MM.1S (cell line): ENCODE measurements around the gene SLIT3.

Experiments
- DNase-seq: peaks from one replicate; pipeline ENCODE4 v3.0.0-alpha.2; 2015
- H2AFZ ChIP-seq: fragments of 300-600 bp; sonication (generic); 2 replicates; pipeline ENCODE4 v1.6.0; 2016; ENCODE audit warnings: antibody characterized with exemption, low read length
- H3F3A ChIP-seq: fragments of 300-600 bp; sonication (generic); 2 replicates; pipeline ENCODE4 v1.6.1; 2016; ENCODE audit warnings: mild to moderate bottlenecking, antibody characterized with exemption, low read length, moderate library complexity, mixed read lengths; ENCODE audit not compliant: insufficient read depth
- H3K27ac ChIP-seq: fragments of 300-600 bp; sonication (generic); 2 replicates; pipeline ENCODE4 v1.5.1; 2016; ENCODE audit warnings: mild to moderate bottlenecking, low read length
- H3K27me3 ChIP-seq: fragments of 300-600 bp; sonication (generic); replicated peaks from 2 replicates; pipeline ENCODE4 v1.6.0; 2016; ENCODE audit warnings: low read length; ENCODE audit not compliant: insufficient read depth
- H3K36me3 ChIP-seq: fragments of 300-600 bp; sonication (generic); replicated peaks from 2 replicates; pipeline ENCODE4 v1.6.1; 2016; ENCODE audit warnings: mild to moderate bottlenecking, low read length, mixed read lengths; ENCODE audit not compliant: insufficient read depth
- H3K4me1 ChIP-seq: fragments of 300-600 bp; sonication (generic); 2 replicates; pipeline ENCODE4 v1.6.1; 2016; ENCODE audit warnings: low read length, mixed read lengths
- H3K4me2 ChIP-seq: fragments of 300-600 bp; sonication (generic); 2 replicates; pipeline ENCODE4 v1.6.0; 2016; ENCODE audit warnings: low read depth, low read length
- H3K4me3 ChIP-seq: fragments of 300-600 bp; sonication (generic); 2 replicates; pipeline ENCODE4 v1.5.1; 2016; ENCODE audit warnings: low read length, mixed read lengths
- H3K79me2 ChIP-seq: fragments of 300-600 bp; sonication (generic); 2 replicates; pipeline ENCODE4 v1.6.1; 2016; ENCODE audit warnings: mixed run types, low read length, mixed read lengths
- H3K9ac ChIP-seq: fragments of 300-600 bp; sonication (generic); 2 replicates; pipeline ENCODE4 v1.6.1; 2016; ENCODE audit warnings: low read length, mixed read lengths
- H3K9me2 ChIP-seq: fragments of 300-600 bp; sonication (generic); replicated peaks from 2 replicates; pipeline ENCODE4 v1.6.1; 2016; ENCODE audit warnings: mild to moderate bottlenecking, low read length, mixed read lengths; ENCODE audit not compliant: insufficient read depth
- H3K9me3 ChIP-seq: fragments of 300-600 bp; sonication (generic); replicated peaks from 2 replicates; pipeline ENCODE4 v1.6.1; 2016; ENCODE audit warnings: mild to moderate bottlenecking, low read length, mixed read lengths; ENCODE audit not compliant: insufficient read depth
- H4K20me1 ChIP-seq: fragments of 300-600 bp; sonication (generic); 2 replicates; pipeline ENCODE4 v1.6.1; 2016; ENCODE audit warnings: mild to moderate bottlenecking, low read length, moderate library complexity, mixed read lengths; ENCODE audit not compliant: insufficient read depth
- CTCF ChIP-seq: fragments of 300-600 bp; sonication (generic); IDR thresholded peaks from 2 replicates; pipeline ENCODE4 v1.5.1; 2016; ENCODE audit warnings: antibody characterized with exemption, low read length, mixed read lengths
- EZH2 ChIP-seq: fragments of 300-600 bp; sonication (generic); optimal IDR thresholded peaks from 2 replicates; pipeline ENCODE3; 2017; ENCODE audit warnings: low read depth, mild to moderate bottlenecking, antibody characterized with exemption, low read length, mixed read lengths
- EZH2phosphoT487 ChIP-seq: fragments of 300-600 bp; sonication (generic); IDR thresholded peaks from 2 replicates; pipeline ENCODE4 v1.6.1; 2018; ENCODE audit warnings: antibody characterized with exemption, low read length

Gene SLIT3

GRCh38 chr5:168755548-168756093, 545.3 kb downstream of the SLIT3 start:
- Histone ChIP-seq H3K4me1 (no peaks in the 10 kb centered on the region), H3K79me2 (no peaks in the 10 kb centered on the region), H2AFZ (no peak overlapping the region), H3F3A (no peaks in the 10 kb centered on the region), H3K4me2 (no peak overlapping the region), H3K27me3 (no peaks in the 10 kb centered on the region), H3K9me2 (no peaks in the 10 kb centered on the region), H3K9me3 (no peaks in the 10 kb centered on the region), H3K4me3 (no peak overlapping the region), H3K9ac (no peak overlapping the region), H4K20me1 (no peaks in the 10 kb centered on the region), H3K36me3 (no peaks in the 10 kb centered on the region), H3K27ac (no peak overlapping the region)
- TF ChIP-seq CTCF (no peak), EZH2 (no peak), EZH2phosphoT487 (no peak)
- DNase-seq: no peak

DNA sequence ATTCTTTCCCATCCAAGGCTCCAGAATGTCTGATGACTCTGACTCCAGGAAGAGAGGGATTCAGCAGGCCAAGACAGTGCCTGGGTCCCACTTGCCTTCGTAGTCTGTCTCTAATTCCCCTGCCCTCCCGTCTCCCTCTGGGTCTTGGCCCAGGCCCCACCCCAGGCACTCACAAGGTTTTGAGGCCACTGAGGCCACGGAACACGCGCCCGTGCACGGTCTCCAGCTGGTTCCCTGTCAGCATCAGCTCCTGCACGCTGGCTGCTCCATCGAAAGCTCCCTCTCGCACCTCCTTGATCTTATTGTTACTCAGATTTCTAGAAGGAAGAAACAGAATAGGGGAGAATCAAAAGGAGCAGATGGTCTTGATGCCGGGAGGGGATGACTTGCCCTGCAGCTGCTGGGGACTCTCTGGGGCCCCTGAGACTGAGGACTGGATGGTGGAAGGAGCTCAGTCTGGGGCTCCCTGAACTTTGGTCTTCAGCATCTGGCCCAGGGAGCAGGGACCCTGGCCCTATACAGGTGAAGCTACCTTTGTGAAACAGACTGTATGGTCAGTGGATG, 547.2 kb downstream of the SLIT3 start:
- Histone ChIP-seq H3K36me3 (no peaks in the 10 kb centered on the region), H3F3A (no peaks in the 10 kb centered on the region), H3K79me2 (no peaks in the 10 kb centered on the region), H2AFZ (no peak overlapping the region), H4K20me1 (no peaks in the 10 kb centered on the region), H3K9me2 (no peaks in the 10 kb centered on the region), H3K9me3 (no peaks in the 10 kb centered on the region), H3K4me3 (no peak overlapping the region), H3K4me2 (no peak overlapping the region), H3K27me3 (no peaks in the 10 kb centered on the region), H3K9ac (no peak overlapping the region), H3K4me1 (no peaks in the 10 kb centered on the region), H3K27ac (no peak overlapping the region)
- TF ChIP-seq EZH2phosphoT487 (no peak), CTCF (no peak), EZH2 (no peak)
- no peak for DNase-seq

DNA sequence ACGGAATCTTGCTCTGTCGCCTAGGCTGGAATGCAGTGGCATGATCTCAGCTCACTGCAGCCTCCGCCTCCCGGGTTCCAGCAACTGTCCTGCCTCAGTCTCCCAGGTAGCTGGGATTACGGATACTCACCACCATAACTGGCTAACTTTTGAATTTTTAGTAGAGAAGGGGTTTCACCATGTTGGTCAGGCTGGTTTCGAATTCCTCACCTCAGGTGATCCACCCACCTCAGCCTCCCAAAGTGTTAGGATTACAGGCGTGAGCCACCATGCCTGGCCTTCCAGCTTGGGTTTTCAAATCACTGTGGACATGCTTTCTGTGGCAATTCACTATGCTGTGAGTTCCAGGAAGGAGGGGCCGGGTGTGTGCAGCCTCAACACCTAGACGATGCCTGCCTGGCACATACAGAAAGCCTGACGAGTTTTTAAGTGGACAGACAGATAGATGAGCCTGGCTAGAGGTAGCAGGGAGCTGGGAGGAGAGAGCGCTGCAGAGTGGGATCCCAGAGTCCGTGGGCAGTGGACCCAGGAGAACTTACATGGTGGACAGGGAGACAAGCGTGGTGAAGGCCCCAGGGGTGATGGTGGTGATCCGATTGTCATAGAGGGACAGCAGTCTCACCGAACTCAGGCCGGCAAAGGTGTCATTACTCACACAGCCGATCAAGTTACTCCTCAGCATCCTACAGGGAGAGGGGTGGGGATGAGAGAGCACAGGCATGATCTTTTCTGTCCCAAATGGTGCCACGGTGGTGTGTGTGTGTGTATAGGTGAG, 548.3 kb downstream of the SLIT3 start:
- TF ChIP-seq EZH2phosphoT487 (no peak), CTCF (no peak), EZH2 (no peak)
- Histone ChIP-seq H3K27ac (no peak overlapping the region), H3K9me2 (no peaks in the 10 kb centered on the region), H3K4me2 (no peak overlapping the region), H2AFZ (no peak overlapping the region), H3F3A (no peaks in the 10 kb centered on the region), H3K9ac (no peak overlapping the region), H3K79me2 (no peaks in the 10 kb centered on the region), H3K36me3 (no peaks in the 10 kb centered on the region), H3K4me1 (no peaks in the 10 kb centered on the region), H3K9me3 (no peaks in the 10 kb centered on the region), H4K20me1 (no peaks in the 10 kb centered on the region), H3K4me3 (no peak overlapping the region), H3K27me3 (no peaks in the 10 kb centered on the region)
- DNase-seq: no peak
